ENCODE results near the gene CWH43.

- no peak for TF ChIP-seq CTCF (IDR thresholded peaks at IDR 0.05; ENCODE audit: extremely low read depth in 1 of 2, insufficient read depth in 1 of 2, low read depth in 1 of 2, low read length in 2 of 2)
- TF ChIP-seq EZH2 (IDR thresholded peaks at IDR 0.05; ENCODE audit: borderline replicate concordance, low read depth, low read length, severe bottlenecking), result no peak
- no peak for TF ChIP-seq POLR2AphosphoS5 (IDR thresholded peaks at IDR 0.05; ENCODE audit: insufficient read depth, low read depth, low read length)
Measured at GRCh38 chr4:48989461-48990203, 3.6 kb downstream of the CWH43 start.
